Naive thymus-derived CD4-positive, alpha-beta T cell (primary cell): ENCODE data around the gene UQCRH. TPM values are rescaled to one million over a fixed set of nuclear protein-coding genes. Genes with fewer than 3 reads are reported as not detected.
"Not testable (repeated sequence)": the region's sequence is repeated elsewhere in the genome, so short reads cannot be mapped to it uniquely, and the experiment has no call there.

Experiments
- ATAC-seq: fragments of 150-1000 bp; cut with Tn5 transposase; 2 replicates; pipeline ENCODE4 v1.10.0; 2021; ENCODE audit warnings: mild to moderate bottlenecking, moderate library complexity
- CTCF ChIA-PET: fragments of 350-600 bp; sonication (Branson Sonifier 250); formaldehyde crosslinking; loops from one replicate; lab custom pipeline; 2021; ENCODE audit warnings: antibody characterized with exemption; lab: Charles Lee
- POLR2A ChIA-PET: fragments of 350-600 bp; sonication (Branson Sonifier 250); formaldehyde crosslinking; loops from one replicate; lab custom pipeline; 2021; ENCODE audit warnings: antibody characterized with exemption, inconsistent platforms; lab: Charles Lee
- DNase-seq, 9 donors: peaks; one replicate each; pipeline versions ENCODE4 v3.0.0 to v3.0.0-alpha.2; 2020 to 2022; ENCODE audit warnings: mixed read lengths in 1 of 9
- H3K27ac ChIP-seq: one replicate; pipeline ENCODE4 v1.7.0; 2013; ENCODE audit warnings: mild to moderate bottlenecking, low read depth, low read length, moderate library complexity
- H3K27me3 ChIP-seq, 2 donors: one replicate each; pipeline ENCODE4 v1.7.0; 2013; ENCODE audit warnings: low read length in 2 of 2, mild to moderate bottlenecking in 2 of 2, moderate library complexity in 2 of 2; ENCODE audit not compliant: control insufficient read depth in 2 of 2, insufficient read depth in 2 of 2
- H3K36me3 ChIP-seq, 3 experiments: 1 replicate in 2 of 3; 2 replicates in 1 of 3; pipeline ENCODE4 v1.7.0; 2013; ENCODE audit warnings: low read length in 3 of 3, mild to moderate bottlenecking in 3 of 3, moderate library complexity in 1 of 3; ENCODE audit not compliant: insufficient read depth in 3 of 3, control insufficient read depth in 2 of 3
- H3K4me1 ChIP-seq, 2 donors: one replicate each; pipeline ENCODE4 v1.7.0; 2013; ENCODE audit warnings: low read length in 2 of 2, mild to moderate bottlenecking in 2 of 2, moderate library complexity in 1 of 2; ENCODE audit not compliant: control insufficient read depth in 2 of 2, insufficient read depth in 2 of 2
- H3K4me3 ChIP-seq: 2 replicates; pipeline ENCODE4 v1.7.0; 2013; ENCODE audit warnings: mild to moderate bottlenecking, low read length
- H3K9me3 ChIP-seq, 3 experiments: 1 replicate in 2 of 3; 2 replicates in 1 of 3; pipeline ENCODE4 v1.7.0; 2013; ENCODE audit warnings: low read length in 3 of 3; ENCODE audit not compliant: control insufficient read depth in 2 of 3
- H3K27ac Mint-ChIP-seq, 9 donors: one replicate each; pipeline ENCODE4 v1.8.0; 2020 to 2022; ENCODE audit warnings: mixed read lengths in 9 of 9, mild to moderate bottlenecking in 8 of 9, moderate library complexity in 5 of 9, inconsistent platforms in 2 of 9
- H3K27me3 Mint-ChIP-seq, 5 donors: one replicate each; pipeline ENCODE4 v1.8.0; 2021 to 2022; ENCODE audit warnings: mixed read lengths in 5 of 5, mild to moderate bottlenecking in 1 of 5
- H3K36me3 Mint-ChIP-seq, 5 donors: one replicate each; pipeline ENCODE4 v1.8.0; 2020 to 2022; ENCODE audit warnings: mixed read lengths in 5 of 5, mild to moderate bottlenecking in 3 of 5, inconsistent platforms in 1 of 5
- H3K4me1 Mint-ChIP-seq, 7 donors: one replicate each; pipeline ENCODE4 v1.8.0; 2020 to 2022; ENCODE audit warnings: mixed read lengths in 7 of 7, mild to moderate bottlenecking in 3 of 7, inconsistent platforms in 1 of 7
- H3K4me3 Mint-ChIP-seq, 10 donors: one replicate each; pipeline ENCODE4 v1.8.0; 2020 to 2022; ENCODE audit warnings: mild to moderate bottlenecking in 10 of 10, mixed read lengths in 10 of 10, moderate library complexity in 6 of 10, inconsistent platforms in 2 of 10
- H3K9me3 Mint-ChIP-seq, 11 donors: one replicate each; pipeline ENCODE4 v1.8.0; 2020 to 2022; ENCODE audit warnings: mixed read lengths in 11 of 11, mild to moderate bottlenecking in 4 of 11, inconsistent platforms in 1 of 11, moderate library complexity in 1 of 11
- intact Hi-C, 2 donors: fragments of 100-400 bp; cut with micrococcal nuclease; formaldehyde crosslinking; loops; one replicate each; pipeline ENCODE4 v1.15.1; 2023
- polyA plus RNA-seq, 2 donors: library from polyadenylated mRNA; unstranded; fragments of 300-500 nt; fragmentation: Illumina TruSeq; gene quantifications; one replicate each; pipeline ENCODE4 v1.2.3, GENCODE V29; 2021
- total RNA-seq, 6 experiments: library from RNA in 5 of 6; stranded (reverse) in 5 of 6; gene quantifications; 1 replicate in 5 of 6; 2 replicates in 1 of 6; pipeline ENCODE4 v1.2.3 and lab custom pipeline; 2021 to 2026

UQCRH gene
- total and polyA plus RNA-seq, 7 experiments from 2014 or later, result 107 to 332 (median 137) TPM

- H3K36me3 Mint-ChIP-seq, H3K27me3 Mint-ChIP-seq, CTCF ChIA-PET, H3K27ac ChIP-seq, H3K9me3 ChIP-seq, H3K9me3 Mint-ChIP-seq, H3K36me3 ChIP-seq, ATAC-seq, H3K4me1 ChIP-seq, DNase-seq, POLR2A ChIA-PET, H3K27me3 ChIP-seq, intact Hi-C loops, H3K4me3 Mint-ChIP-seq, H3K27ac Mint-ChIP-seq, H3K4me3 ChIP-seq, H3K4me1 Mint-ChIP-seq: not testable (repeated sequence)
Measured at GRCh38 chr1:46325285-46326076, 22.0 kb downstream of the UQCRH start.

GRCh38 chr1:46328182-46328581 is 24.7 kb downstream of the UQCRH start:
- CTCF ChIA-PET, result interaction anchor here (1.5 kb wide), 1 partner anchor 20 kb away, joined by 5 read pairs; no protein-coding TSS in a partner anchor
- intact Hi-C loops, H3K4me1 ChIP-seq, DNase-seq, H3K36me3 Mint-ChIP-seq, H3K27me3 Mint-ChIP-seq, H3K4me1 Mint-ChIP-seq, H3K36me3 ChIP-seq, H3K27ac Mint-ChIP-seq, H3K9me3 ChIP-seq, ATAC-seq, H3K9me3 Mint-ChIP-seq, H3K27me3 ChIP-seq, H3K27ac ChIP-seq, H3K4me3 ChIP-seq, H3K4me3 Mint-ChIP-seq, POLR2A ChIA-PET: not testable (repeated sequence)

DNA sequence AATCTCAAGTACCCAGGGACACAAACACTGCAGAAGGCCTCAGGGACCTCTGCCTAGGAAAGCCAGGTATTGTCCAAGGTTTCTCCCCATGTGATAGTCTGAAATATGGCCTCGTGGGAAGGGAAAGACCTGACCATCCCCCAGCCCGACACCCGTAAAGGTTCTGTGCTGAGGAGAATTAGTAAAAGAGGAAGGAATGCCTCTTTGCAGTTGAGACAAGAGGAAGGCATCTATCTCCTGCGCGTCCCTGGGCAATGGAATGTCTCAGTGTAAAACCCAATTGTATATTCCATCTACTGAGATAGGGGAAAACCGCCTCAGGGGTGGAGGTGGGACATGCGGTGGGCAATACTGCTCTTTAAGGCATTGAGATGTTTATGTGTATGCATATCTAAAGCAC is 26.3 kb downstream of the UQCRH start:
- H3K4me3 ChIP-seq, H3K27ac Mint-ChIP-seq, DNase-seq, H3K4me1 Mint-ChIP-seq, H3K27me3 Mint-ChIP-seq, H3K9me3 ChIP-seq, H3K36me3 Mint-ChIP-seq, CTCF ChIA-PET, ATAC-seq, H3K4me1 ChIP-seq, intact Hi-C loops, POLR2A ChIA-PET, H3K27me3 ChIP-seq, H3K27ac ChIP-seq, H3K9me3 Mint-ChIP-seq, H3K4me3 Mint-ChIP-seq, H3K36me3 ChIP-seq: not testable (repeated sequence)

- H3K9me3 Mint-ChIP-seq, DNase-seq, H3K4me3 Mint-ChIP-seq, CTCF ChIA-PET, H3K36me3 ChIP-seq, H3K9me3 ChIP-seq, H3K4me3 ChIP-seq, ATAC-seq, intact Hi-C loops, H3K27me3 ChIP-seq, H3K27ac ChIP-seq, H3K27me3 Mint-ChIP-seq, H3K27ac Mint-ChIP-seq, H3K4me1 ChIP-seq, H3K4me1 Mint-ChIP-seq, POLR2A ChIA-PET, H3K36me3 Mint-ChIP-seq: not testable (repeated sequence)
Measured at GRCh38 chr1:46330381-46330780, 26.9 kb downstream of the UQCRH start.

GRCh38 chr1:46331786-46332540 is 28.5 kb downstream of the UQCRH start:
- H3K9me3 Mint-ChIP-seq, H3K27me3 ChIP-seq, H3K4me1 Mint-ChIP-seq, intact Hi-C loops, H3K4me3 Mint-ChIP-seq, DNase-seq, POLR2A ChIA-PET, H3K27me3 Mint-ChIP-seq, ATAC-seq, H3K27ac ChIP-seq, H3K36me3 ChIP-seq, H3K9me3 ChIP-seq, H3K36me3 Mint-ChIP-seq, H3K4me3 ChIP-seq, CTCF ChIA-PET, H3K27ac Mint-ChIP-seq, H3K4me1 ChIP-seq: not testable (repeated sequence)

DNA sequence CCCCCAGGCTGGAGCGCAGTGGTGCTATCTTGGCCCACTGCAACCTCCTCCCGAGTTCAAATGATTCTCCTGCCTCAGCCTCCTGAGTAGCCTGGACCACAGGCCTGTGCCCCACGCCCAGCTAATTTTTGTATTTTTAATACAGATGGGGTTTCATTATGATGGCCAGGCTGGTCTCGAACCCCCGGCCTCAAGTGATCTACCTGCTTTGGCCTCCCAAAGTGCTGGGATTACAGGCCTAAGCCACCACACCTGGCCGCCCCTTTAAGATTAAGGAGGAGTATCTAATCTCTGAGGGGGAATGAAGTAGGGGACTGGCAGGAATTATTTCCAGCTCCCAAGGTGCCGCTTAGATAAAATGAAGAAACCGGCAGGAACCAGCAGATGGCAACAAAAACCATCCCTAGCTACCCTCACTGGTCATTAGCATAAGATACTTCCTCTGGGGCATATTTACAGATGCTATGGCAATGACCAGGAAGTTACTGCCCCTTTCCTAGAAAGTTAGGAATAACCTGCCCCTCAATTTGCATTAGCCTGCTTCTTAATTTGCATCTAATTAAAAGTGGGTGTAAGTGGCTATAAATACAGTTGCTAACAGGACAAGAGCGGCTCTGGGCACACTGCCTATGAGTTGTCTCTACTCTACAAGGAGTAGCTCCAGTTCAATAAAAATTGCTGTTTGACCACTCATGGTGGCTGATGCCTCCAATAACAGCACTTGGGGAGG is 30.0 kb downstream of the UQCRH start:
- H3K4me3 ChIP-seq, result no peak overlapping the region
- H3K9me3 Mint-ChIP-seq, result no peaks in the 10 kb centered on the region
- no peaks in the 10 kb centered on the region for H3K4me1 ChIP-seq
- intact Hi-C loops, result loop anchor here in 1 of 2 donors (2.0 kb wide), 1 partner anchor 15 kb away; no protein-coding TSS in a partner anchor
- no peaks in the 10 kb centered on the region for H3K27me3 Mint-ChIP-seq
- H3K36me3 Mint-ChIP-seq, result no peaks in the 10 kb centered on the region
- POLR2A ChIA-PET, result no interaction called here
- H3K4me3 Mint-ChIP-seq, result no peak overlapping the region
- no peaks in the 10 kb centered on the region for H3K27me3 ChIP-seq
- CTCF ChIA-PET, result no interaction called here
- H3K4me1 Mint-ChIP-seq, result no peaks in the 10 kb centered on the region
- no peak for DNase-seq
- no peak overlapping the region for H3K27ac ChIP-seq
- H3K36me3 ChIP-seq, result no peaks in the 10 kb centered on the region
- H3K9me3 ChIP-seq, result no peaks in the 10 kb centered on the region
- H3K27ac Mint-ChIP-seq, result no peak overlapping the region
- ATAC-seq, result peak; percentile 62
